Activated T-cell treated with anti-CD3 and anti-CD28 coated beads, Interleukin-2, amount 50 U/mL, for 72 hours (primary cell): ENCODE measurements around the gene ASCC3. TPM values are rescaled to one million over a fixed set of nuclear protein-coding genes. Genes with fewer than 3 reads are reported as not detected.

Source experiments
- ATAC-seq, 2 donors: fragments of 150-1000 bp; cut with Tn5 transposase; replicated peaks in 1 of 2; 2 replicates each; pipeline ENCODE4 v1.10.0; 2021; ENCODE audit warnings: moderate library complexity in 2 of 2, mild to moderate bottlenecking in 1 of 2
- DNase-seq, 2 donors: peaks; one replicate each; pipeline ENCODE4 v3.0.0; 2021 to 2022; ENCODE audit warnings: mixed read lengths in 1 of 2
- H3K27ac Mint-ChIP-seq: one replicate; pipeline ENCODE4 v1.8.0; 2022; ENCODE audit warnings: mild to moderate bottlenecking, moderate library complexity, mixed read lengths
- H3K27me3 Mint-ChIP-seq: one replicate; pipeline ENCODE4 v1.8.0; 2022; ENCODE audit warnings: low read depth, mixed read lengths
- H3K36me3 Mint-ChIP-seq, 2 donors: one replicate each; pipeline ENCODE4 v1.8.0; 2022; ENCODE audit warnings: mixed read lengths in 2 of 2, mild to moderate bottlenecking in 1 of 2; ENCODE audit not compliant: insufficient read depth in 2 of 2
- H3K4me1 Mint-ChIP-seq: one replicate; pipeline ENCODE4 v1.8.0; 2022; ENCODE audit warnings: low read depth, mixed read lengths
- H3K4me3 Mint-ChIP-seq, 2 donors: one replicate each; pipeline ENCODE4 v1.8.0; 2022; ENCODE audit warnings: mild to moderate bottlenecking in 2 of 2, mixed read lengths in 2 of 2, moderate library complexity in 2 of 2
- H3K9me3 Mint-ChIP-seq, 2 donors: one replicate each; pipeline ENCODE4 v1.8.0; 2022; ENCODE audit warnings: mixed read lengths in 2 of 2
- total RNA-seq, 2 donors: library from RNA; stranded (reverse); gene quantifications; one replicate each; pipeline ENCODE4 v1.2.3, GENCODE V29; 2022

Gene ASCC3
- total RNA-seq, 2 donors from 2014 or later = 54.9 to 66.3 TPM

DNA sequence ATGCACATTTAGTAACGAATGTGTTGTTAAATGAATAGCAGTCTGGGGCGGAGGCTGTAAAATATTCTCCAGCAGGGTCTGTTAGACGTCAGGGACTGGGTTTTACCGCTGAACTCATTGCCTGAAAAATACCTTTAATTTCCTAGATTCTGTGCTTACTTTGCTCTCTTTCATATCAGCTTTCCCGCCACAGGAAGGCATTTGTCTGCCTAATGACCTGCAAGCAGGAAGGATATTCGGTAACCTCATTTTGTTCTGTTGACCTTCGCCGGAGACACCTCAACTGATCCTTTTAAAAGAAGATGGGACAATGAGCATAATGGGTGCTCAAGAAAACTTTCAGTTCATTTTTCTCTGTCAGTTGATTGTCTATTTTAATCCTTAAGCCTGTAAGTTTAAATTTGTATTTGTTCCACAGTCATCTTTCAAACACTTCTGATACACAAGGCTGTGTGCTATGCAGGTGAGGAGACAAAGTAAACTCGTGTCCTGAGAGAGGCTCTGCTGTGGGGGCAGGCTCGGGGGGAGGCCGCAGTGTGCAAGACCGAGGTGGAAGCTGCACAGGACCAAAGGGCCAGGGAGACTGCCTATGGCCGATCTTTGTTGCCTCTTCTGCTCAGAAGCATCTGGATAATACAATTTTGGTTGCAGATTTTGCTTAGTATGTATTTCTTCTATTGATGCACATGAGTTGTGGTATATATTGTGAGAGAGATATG, 389.0 kb downstream of the ASCC3 start:
- peaks cover 46% of the 10 kb centered on the region for H3K27me3 Mint-ChIP-seq

DNA sequence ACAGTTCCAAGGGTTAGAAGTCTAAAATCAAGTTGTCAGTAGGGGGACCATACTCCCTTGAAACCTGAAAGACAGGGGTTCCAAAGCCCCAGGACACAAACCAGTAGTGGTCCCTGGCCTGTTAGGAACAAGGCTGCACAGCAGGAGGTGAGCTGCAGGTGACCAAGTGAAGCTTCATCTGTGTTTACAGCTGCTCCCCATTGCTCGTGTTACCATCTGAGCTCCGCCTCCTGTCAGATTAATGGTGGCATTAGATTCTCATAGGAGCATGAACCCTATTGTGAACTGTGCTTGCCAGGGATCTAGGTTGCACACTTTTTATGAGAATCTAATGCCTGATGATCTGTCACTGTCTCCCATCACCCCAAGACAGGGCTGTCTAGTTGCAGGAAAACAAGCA, 391.1 kb downstream of the ASCC3 start:
- ATAC-seq (no peak), DNase-seq (no peak)
- H3K27ac Mint-ChIP-seq = no peak overlapping the region
- peaks cover 56% of the 10 kb centered on the region for H3K27me3 Mint-ChIP-seq
- H3K9me3 Mint-ChIP-seq = no peaks in the 10 kb centered on the region
- no peak overlapping the region for H3K4me3 Mint-ChIP-seq
- H3K36me3 Mint-ChIP-seq = no peaks in the 10 kb centered on the region
- H3K4me1 Mint-ChIP-seq = peaks cover under 1% of the 10 kb centered on the region

More for the DNA sequence above, 389.0 kb downstream of the ASCC3 start:
- ATAC-seq (no peak), DNase-seq (no peak)
- Mint-ChIP-seq H3K9me3 (peaks cover 3 to 5% of the 10 kb centered on the region in 2 donors), H3K27ac (no peak overlapping the region), H3K36me3 (no peaks in the 10 kb centered on the region), H3K4me1 (no peaks in the 10 kb centered on the region), H3K4me3 (no peak overlapping the region)

DNA sequence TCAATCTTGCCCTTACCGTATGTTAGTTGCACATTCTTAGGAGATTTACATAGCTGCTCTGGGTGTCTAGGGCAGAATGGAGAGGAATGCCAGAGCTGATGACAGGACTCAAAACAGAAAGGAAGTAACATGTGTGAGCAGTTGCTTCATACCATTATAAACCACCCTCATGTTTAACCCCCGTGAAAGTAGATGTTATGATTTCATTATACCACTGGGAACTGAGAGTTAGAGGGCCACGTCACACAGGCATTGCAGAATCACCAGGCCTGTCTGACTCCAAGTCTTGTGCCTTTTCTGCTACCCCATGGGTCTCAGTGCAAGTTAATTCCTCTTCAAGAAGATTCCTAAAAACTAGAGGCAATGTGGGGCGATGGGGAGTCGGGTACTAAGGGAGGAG, 392.9 kb downstream of the ASCC3 start:
- no peaks in the 10 kb centered on the region for H3K9me3 Mint-ChIP-seq
- H3K36me3 Mint-ChIP-seq = no peaks in the 10 kb centered on the region
- no peak for ATAC-seq
- H3K4me3 Mint-ChIP-seq = no peak overlapping the region
- no peak overlapping the region for H3K27ac Mint-ChIP-seq
- peaks cover 10% of the 10 kb centered on the region for H3K4me1 Mint-ChIP-seq
- DNase-seq = no peak
- peaks cover 64% of the 10 kb centered on the region for H3K27me3 Mint-ChIP-seq

DNA sequence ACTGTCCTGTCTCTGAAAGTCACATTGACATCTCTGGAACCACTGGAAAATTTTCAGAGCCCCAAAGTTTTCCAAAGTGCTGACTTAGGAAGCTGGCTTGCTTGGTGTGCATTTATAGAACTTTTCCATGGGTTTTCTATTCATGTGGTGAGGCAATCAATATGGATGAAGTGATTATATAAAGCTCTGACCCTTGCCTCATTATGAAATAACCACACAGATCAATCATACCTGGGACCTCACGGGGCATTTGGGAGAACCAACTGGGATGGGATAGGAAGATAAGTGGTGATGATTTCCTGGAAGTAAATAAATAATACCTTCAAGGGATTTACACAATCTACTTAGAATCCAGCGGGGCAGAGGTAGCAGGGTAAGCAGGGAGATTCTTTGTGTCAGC, 393.5 kb downstream of the ASCC3 start:
- Mint-ChIP-seq H3K36me3 (no peaks in the 10 kb centered on the region), H3K4me1 (peaks cover 10% of the 10 kb centered on the region), H3K27ac (no peak overlapping the region), H3K4me3 (no peak overlapping the region), H3K27me3 (peaks cover 62% of the 10 kb centered on the region), H3K9me3 (no peaks in the 10 kb centered on the region)
- no peak for DNase-seq
- no peak for ATAC-seq

DNA sequence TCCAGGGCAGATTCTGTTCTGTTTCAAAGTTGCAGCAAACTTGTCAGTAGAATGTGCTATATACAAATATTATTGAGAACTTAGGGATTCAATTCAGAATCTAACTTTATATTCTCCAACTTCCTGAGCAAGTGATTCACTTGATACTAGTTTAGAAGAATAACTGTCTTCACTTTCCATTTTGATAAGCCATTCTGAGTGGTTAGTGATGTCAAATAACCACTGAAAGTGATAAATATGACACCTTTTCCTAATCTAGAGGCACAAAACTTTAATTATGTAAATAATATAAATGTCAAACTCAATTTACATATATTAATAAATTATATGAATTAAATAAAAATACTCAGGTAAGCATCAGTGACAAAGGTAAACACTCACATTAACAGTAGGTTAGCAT, 395.9 kb downstream of the ASCC3 start:
- Mint-ChIP-seq H3K36me3 (no peaks in the 10 kb centered on the region), H3K27me3 (peaks cover 61% of the 10 kb centered on the region), H3K9me3 (no peaks in the 10 kb centered on the region), H3K4me3 (no peak overlapping the region), H3K27ac (no peak overlapping the region), H3K4me1 (peaks cover 10% of the 10 kb centered on the region)
- ATAC-seq (no peak), DNase-seq (no peak)

DNA sequence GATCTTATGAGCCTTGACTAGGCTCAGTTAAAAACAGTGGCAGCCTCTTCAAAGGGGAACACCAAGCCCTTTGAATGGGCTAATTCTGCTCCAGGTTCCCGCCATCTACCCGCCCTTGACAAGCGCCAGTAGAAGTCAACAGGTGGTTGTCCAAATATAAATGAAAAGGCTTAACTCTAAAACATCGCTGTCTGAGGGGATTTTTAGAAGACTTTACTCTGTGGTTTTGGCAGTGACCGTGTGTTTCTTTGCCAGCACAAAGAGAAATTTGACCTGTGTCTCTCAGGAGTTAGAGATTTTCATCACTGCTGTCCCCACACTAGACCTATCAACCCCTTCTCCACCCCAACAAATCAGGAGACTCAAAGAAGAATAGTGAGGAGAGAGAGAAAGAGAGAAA, 396.7 kb downstream of the ASCC3 start:
- DNase-seq (no peak), ATAC-seq (no peak)
- Mint-ChIP-seq H3K4me3 (no peak overlapping the region), H3K36me3 (no peaks in the 10 kb centered on the region), H3K4me1 (peaks cover 10% of the 10 kb centered on the region), H3K9me3 (no peaks in the 10 kb centered on the region), H3K27ac (no peak overlapping the region), H3K27me3 (peaks cover 58% of the 10 kb centered on the region)

DNA sequence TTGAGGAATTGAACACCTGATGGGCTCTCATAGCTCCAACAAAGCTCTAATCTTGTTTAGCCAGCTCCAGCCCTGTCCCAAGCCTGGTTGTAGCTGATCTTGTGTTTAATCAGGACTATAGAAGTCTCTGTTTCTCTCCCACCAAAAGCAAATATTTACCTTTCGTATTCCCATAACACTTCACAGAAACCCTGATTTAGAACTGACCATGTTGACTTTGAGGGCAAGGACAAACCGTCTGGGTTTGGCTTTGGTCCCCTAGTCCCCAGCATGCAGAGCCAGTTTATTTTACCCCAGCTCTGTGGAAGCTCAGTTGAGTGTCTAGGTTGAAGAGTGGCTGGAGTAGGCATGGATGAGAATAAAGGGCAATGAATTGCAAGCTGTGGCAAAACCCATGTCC, 398.4 kb downstream of the ASCC3 start:
- Mint-ChIP-seq H3K9me3 (no peaks in the 10 kb centered on the region), H3K4me3 (no peak overlapping the region), H3K27ac (no peak overlapping the region), H3K36me3 (no peaks in the 10 kb centered on the region), H3K4me1 (peaks cover 10% of the 10 kb centered on the region), H3K27me3 (peaks cover 45% of the 10 kb centered on the region)
- no peak for ATAC-seq
- DNase-seq = no peak

DNA sequence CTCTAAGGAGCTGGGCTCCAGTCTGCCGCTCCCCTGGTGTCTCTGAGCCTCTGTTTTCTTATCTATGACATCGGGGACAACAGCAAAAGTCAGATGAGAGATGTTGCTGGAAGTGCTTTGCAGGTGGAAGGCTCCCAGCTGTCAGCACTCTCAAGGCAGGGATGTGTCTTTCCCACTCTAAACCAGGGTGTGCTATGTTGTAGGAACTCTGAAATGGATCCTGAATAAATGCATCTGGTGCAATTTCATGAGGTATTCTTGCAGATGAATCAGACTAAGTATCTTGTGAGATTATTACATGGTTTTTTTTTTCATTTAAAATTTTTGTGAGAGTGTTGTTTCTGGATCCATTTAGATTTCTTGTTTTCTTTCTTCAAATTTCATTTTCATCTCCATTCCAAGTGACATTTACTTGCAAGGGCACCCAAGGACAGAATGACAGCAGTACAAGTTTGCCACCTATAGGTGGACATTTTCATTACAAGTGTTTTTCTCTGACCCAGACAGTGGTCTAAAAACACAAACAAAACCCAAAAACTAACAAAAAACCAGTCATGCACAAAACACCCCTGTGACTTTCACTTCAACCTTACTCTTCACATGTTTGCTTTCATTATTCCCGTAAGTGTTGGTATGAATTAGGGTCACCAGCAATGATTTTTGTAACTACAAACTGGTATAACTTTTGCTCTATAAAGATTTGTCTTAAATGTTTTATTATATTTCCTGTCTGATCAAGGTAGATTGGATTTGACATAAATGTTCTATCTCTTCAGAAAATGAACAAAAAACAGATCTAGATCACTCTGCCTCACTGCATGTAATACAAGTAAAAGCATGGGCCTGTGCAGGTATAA, 401.7 kb downstream of the ASCC3 start:
- H3K4me1 Mint-ChIP-seq = peaks cover 12% of the 10 kb centered on the region
- no peak overlapping the region for H3K27ac Mint-ChIP-seq
- peak in 1 of 2 donors; percentile 33 for ATAC-seq
- no peak overlapping the region for H3K4me3 Mint-ChIP-seq
- DNase-seq = no peak
- H3K9me3 Mint-ChIP-seq = no peaks in the 10 kb centered on the region
- H3K27me3 Mint-ChIP-seq = peaks cover 48% of the 10 kb centered on the region
- H3K36me3 Mint-ChIP-seq = no peaks in the 10 kb centered on the region

DNA sequence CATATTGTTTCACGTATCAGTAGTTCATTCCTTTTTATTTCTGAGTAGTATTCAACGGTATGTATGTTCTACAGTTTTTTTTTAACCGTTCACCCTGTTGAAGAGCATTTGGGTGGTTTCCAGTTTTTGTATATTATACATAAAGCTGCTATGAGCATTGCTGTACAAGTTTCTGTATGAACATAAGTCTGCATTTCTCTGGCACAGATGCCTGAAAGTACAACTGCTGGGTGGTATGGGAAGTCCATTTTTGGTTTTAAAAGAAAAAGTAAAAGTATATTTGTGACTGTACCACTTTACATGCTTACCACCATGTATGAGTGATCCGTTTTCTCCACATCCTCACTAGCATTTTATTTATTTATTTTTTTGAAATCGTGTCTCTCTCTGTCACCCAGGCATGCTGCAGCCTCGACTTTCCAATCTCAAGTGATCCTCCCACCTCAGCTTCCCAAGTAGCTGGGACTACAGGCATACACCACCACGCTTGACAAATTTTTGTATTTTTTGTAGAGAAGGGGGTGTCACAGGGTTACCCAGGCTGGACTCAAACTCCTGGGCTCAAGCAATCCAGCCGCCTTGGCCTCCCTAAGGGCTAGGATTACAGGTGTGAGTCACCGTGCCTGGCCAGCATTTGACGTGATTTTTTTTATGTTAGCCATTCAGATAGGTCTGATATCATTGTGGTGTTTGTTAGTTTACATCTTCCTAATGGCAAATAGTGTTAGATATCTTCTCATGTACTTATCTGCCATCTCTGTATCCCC, 405.4 kb downstream of the ASCC3 start:
- peaks cover 64% of the 10 kb centered on the region for H3K27me3 Mint-ChIP-seq
- peaks cover 0 to 2% of the 10 kb centered on the region in 2 donors for H3K36me3 Mint-ChIP-seq
- H3K4me3 Mint-ChIP-seq = peak overlapping the region in 1 of 2 donors; percentile 60
- H3K4me1 Mint-ChIP-seq = peaks cover 30% of the 10 kb centered on the region
- no peak overlapping the region for H3K27ac Mint-ChIP-seq
- DNase-seq = no peak
- peak; percentile 64 to 77 for ATAC-seq
- H3K9me3 Mint-ChIP-seq = no peaks in the 10 kb centered on the region

DNA sequence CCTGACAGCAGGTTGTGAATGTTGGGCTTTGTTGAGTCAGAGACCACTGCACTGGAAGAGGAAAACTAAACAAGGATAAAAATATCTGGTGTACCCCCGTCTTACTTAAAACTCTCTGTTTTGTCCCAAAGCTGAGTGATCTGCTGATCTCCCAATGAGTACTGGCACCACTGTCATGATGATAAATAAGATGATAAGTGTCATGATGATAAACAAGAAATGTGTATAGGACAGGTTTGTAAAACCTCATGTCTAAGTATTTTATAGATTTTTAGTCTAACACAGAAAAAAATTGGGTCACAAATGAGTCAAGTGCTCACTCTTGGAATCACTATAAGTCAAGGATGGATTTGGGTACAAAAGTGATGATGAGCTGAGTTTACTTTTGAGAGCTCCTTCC, 407.9 kb downstream of the ASCC3 start:
- Mint-ChIP-seq H3K27ac (peak overlapping the region; percentile 25), H3K27me3 (peaks cover 90% of the 10 kb centered on the region), H3K9me3 (peaks cover 0 to 2% of the 10 kb centered on the region in 2 donors), H3K36me3 (peaks cover 0 to 4% of the 10 kb centered on the region in 2 donors), H3K4me1 (peaks cover 30% of the 10 kb centered on the region), H3K4me3 (peak overlapping the region in 1 of 2 donors; percentile 54)
- ATAC-seq (peak; percentile 30 to 60), DNase-seq (no peak)

DNA sequence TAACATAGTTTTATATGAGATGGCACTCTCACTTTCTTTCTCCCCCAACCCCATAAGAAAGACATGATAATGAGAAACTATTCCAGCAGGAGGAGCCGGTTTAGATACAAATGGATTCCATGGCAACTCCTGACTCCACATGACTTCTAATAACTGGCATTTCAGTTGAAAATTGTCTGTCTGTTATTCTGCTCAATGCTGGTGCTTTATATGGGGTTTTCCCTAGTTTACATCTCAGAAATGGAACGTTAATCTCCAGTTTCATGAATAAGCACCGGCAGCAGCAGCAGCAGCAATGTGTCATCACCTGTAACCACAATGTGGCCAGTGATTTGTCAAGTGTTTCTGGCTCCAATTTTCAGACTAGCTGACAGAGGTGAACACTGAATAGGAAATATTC, 408.5 kb downstream of the ASCC3 start:
- ATAC-seq (peak; percentile 70 to 83), DNase-seq (peak; percentile 59 to 62)
- Mint-ChIP-seq H3K4me3 (peak overlapping the region in 1 of 2 donors; percentile 23), H3K36me3 (peaks cover 0 to 4% of the 10 kb centered on the region in 2 donors), H3K27me3 (peaks cover 91% of the 10 kb centered on the region), H3K27ac (no peak overlapping the region), H3K9me3 (peaks cover 0 to 2% of the 10 kb centered on the region in 2 donors), H3K4me1 (peaks cover 35% of the 10 kb centered on the region)

DNA sequence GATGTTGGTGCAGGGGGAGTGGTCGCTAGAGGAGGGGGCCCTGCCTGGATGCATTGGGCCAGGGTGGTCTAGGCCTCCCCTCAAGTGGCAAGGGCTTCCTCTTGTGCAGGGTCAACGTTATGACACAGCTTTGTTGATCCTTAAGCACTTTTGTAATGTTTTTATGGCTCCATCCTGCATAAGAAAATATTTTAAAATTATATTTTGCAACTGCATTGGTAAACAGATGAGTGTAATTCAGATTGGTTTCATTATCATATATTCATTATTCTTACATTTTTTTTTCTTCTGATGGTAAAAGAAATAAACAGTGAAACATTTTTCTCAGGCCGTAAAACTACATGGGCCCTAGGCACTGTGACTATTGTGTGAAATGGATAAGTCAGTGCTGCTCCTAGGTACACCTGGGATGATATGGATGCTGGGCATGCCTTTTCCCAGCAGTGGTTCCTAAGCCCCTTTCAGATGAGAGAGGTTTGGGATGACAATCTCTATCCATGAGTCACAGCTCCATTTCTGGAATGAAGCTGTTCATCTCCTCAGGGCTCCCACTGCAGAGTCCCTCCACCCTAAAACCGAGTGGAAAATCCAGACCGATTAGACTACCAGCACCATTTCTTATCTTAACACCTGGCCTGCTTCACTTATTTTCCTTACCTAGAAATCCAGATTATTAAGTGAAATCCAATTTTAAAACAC, 410.6 kb downstream of the ASCC3 start:
- no peak overlapping the region for H3K27ac Mint-ChIP-seq
- DNase-seq = no peak
- no peak for ATAC-seq
- H3K9me3 Mint-ChIP-seq = peaks cover 3 to 7% of the 10 kb centered on the region in 2 donors
- H3K27me3 Mint-ChIP-seq = peaks cover 97% of the 10 kb centered on the region
- peaks cover 50% of the 10 kb centered on the region for H3K4me1 Mint-ChIP-seq
- peaks cover 7 to 9% of the 10 kb centered on the region in 2 donors for H3K36me3 Mint-ChIP-seq
- no peak overlapping the region for H3K4me3 Mint-ChIP-seq
